A549 (cell line): ENCODE measurements around the gene HSD11B2.

Experiments
- KDM5A ChIP-seq: fragments of 200-600 bp; sonication (generic); IDR thresholded peaks from 2 replicates; pipeline ENCODE4 v1.6.1; 2016; ENCODE audit warnings: antibody characterized with exemption, mild to moderate bottlenecking
- POLR2A ChIP-seq: IDR thresholded peaks from 2 replicates; pipeline ENCODE4 v1.6.1; 2012; ENCODE audit warnings: mild to moderate bottlenecking, low read length
- RAD21 ChIP-seq, 2 experiments: fragments of >200 bp in 1 of 2; sonication (Bioruptor Twin) in 1 of 2; formaldehyde crosslinking in 1 of 2; IDR thresholded peaks in 1 of 2; conservative IDR thresholded peaks in 1 of 2; 2 replicates in 1 of 2; 3 replicates in 1 of 2; pipeline ENCODE4 v1.6.1; 2012 to 2018; ENCODE audit warnings: inconsistent platforms in 1 of 2
- RFX5 ChIP-seq: fragments of 450-650 bp; IDR thresholded peaks from 2 replicates; pipeline ENCODE4 v1.7.1; 2014; ENCODE audit warnings: antibody characterized with exemption, mild to moderate bottlenecking, moderate library complexity
- ZFP36 ChIP-seq: fragments of 450-650 bp; IDR thresholded peaks from 2 replicates; pipeline ENCODE4 v1.6.1; 2014; ENCODE audit warnings: borderline replicate concordance; ENCODE audit not compliant: partially characterized antibody
- TF ChIP-seq, protein P1 (sequence below): fragments of >200 bp; sonication (Bioruptor Twin); formaldehyde crosslinking; IDR thresholded peaks from 3 replicates; pipeline ENCODE4 v1.5.1; 2016

DNA sequence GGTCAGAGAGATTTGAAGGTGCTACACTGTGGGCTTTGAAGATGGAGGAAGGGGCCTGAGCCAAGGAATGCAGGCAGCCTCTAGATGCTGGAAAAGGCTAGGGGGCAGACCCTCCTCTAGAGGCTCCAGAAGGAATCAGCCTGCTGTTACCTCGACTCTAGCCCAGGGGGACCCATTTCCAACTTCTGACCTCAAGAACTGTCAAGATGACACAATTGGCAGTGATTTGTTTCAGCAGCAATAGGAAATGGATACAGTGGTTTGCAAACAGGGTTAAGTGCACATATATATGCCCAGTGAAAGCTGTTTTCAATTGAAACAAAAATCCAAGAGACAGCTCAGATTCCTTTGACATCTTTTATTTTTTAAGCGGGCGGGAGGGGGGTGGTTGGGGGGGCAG, 11.0 kb upstream of the HSD11B2 start:
- TF ChIP-seq, protein P1, sequence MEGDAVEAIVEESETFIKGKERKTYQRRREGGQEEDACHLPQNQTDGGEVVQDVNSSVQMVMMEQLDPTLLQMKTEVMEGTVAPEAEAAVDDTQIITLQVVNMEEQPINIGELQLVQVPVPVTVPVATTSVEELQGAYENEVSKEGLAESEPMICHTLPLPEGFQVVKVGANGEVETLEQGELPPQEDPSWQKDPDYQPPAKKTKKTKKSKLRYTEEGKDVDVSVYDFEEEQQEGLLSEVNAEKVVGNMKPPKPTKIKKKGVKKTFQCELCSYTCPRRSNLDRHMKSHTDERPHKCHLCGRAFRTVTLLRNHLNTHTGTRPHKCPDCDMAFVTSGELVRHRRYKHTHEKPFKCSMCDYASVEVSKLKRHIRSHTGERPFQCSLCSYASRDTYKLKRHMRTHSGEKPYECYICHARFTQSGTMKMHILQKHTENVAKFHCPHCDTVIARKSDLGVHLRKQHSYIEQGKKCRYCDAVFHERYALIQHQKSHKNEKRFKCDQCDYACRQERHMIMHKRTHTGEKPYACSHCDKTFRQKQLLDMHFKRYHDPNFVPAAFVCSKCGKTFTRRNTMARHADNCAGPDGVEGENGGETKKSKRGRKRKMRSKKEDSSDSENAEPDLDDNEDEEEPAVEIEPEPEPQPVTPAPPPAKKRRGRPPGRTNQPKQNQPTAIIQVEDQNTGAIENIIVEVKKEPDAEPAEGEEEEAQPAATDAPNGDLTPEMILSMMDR: no peak
- TF ChIP-seq POLR2A: no peak
- TF ChIP-seq RAD21 (conservative IDR thresholded peaks at IDR 0.05 in 1 of 2, IDR thresholded peaks at IDR 0.05 in 1 of 2): no peak
- TF ChIP-seq ZFP36: no peak
- TF ChIP-seq KDM5A: no peak
- no peak for TF ChIP-seq RFX5
